HCT116 (cell line): ENCODE results near the gene MMP26. TPM values are rescaled to one million over a fixed set of nuclear protein-coding genes. Genes with fewer than 3 reads are reported as not detected.

Source experiments
- ATAC-seq: fragments of 200-7000 bp; cut with Tn5 transposase; 2 replicates; pipeline ENCODE4 v1.9.1; 2020; ENCODE audit warnings: mild to moderate bottlenecking, moderate library complexity
- BruUV-seq: library from RNA; stranded (reverse); fragments of 400-500 nt; replicated peaks from 2 replicates; lab custom pipeline; 2021; lab: Mats Ljungman, UMichigan
- CTCF ChIA-PET: fragments of 300-600 bp; sonication (Branson Sonifier 250); formaldehyde crosslinking; loops from one replicate; lab custom pipeline; 2021; ENCODE audit warnings: antibody characterized with exemption; lab: Charles Lee
- POLR2A ChIA-PET: fragments of 300-600, 350-600 bp; sonication (Branson Sonifier 250); formaldehyde crosslinking; loops from one replicate; lab custom pipeline; 2021; ENCODE audit warnings: antibody characterized with exemption; lab: Charles Lee
- RAD21 ChIA-PET, 2 experiments: fragments of 300-600 bp; sonication (Branson Sonifier 250); formaldehyde crosslinking; loops; one replicate each; lab custom pipeline; 2023; ENCODE audit warnings: low total read pairs in 2 of 2; ENCODE audit not compliant: uncharacterized antibody in 2 of 2, unreplicated experiment in 2 of 2, low non-redundant PET in 1 of 2; lab: Charles Lee
- DNase-seq: peaks from one replicate; pipeline ENCODE4 v3.0.0-alpha.2; 2010; ENCODE audit warnings: low read depth, low spot score
- H2AFZ ChIP-seq: fragments of 200-600 bp; shearing (Covaris generic), sonication (generic); 2 replicates; pipeline ENCODE4 v1.6.1; 2017; ENCODE audit warnings: low read depth, mixed run types, mixed read lengths, antibody characterized with exemption, low read length; ENCODE audit not compliant: poor library complexity, severe bottlenecking
- H3K27ac ChIP-seq: 2 replicates; pipeline ENCODE4 v1.5.1; 2012; ENCODE audit warnings: low read depth, low read length
- H3K27me3 ChIP-seq: fragments of 200-600 bp; sonication (generic); 2 replicates; pipeline ENCODE4 v1.6.1; 2016; ENCODE audit warnings: mixed run types, low read length, mixed read lengths; ENCODE audit not compliant: insufficient read depth
- H3K36me3 ChIP-seq, 2 experiments: fragments of 200-500 bp in 1 of 2; fragments of 200-600 bp in 1 of 2; sonication (Bioruptor generic) in 1 of 2; sonication (generic) in 1 of 2; 2 replicates each; pipeline versions ENCODE4 v1.5.1 to v1.6.1; 2014 to 2016; ENCODE audit warnings: low read length in 2 of 2, inconsistent platforms in 1 of 2, mixed read lengths in 1 of 2, mixed run types in 1 of 2; ENCODE audit not compliant: insufficient read depth in 2 of 2, control insufficient read depth in 1 of 2
- H3K4me1 ChIP-seq, 2 experiments: fragments of 200-600 bp in 1 of 2; sonication (generic) in 1 of 2; 2 replicates each; pipeline versions ENCODE4 v1.5.1 to v1.6.1; 2012 to 2017; ENCODE audit warnings: low read length in 2 of 2, inconsistent platforms in 1 of 2, mild to moderate bottlenecking in 1 of 2, mixed read lengths in 1 of 2, mixed run types in 1 of 2, moderate library complexity in 1 of 2; ENCODE audit not compliant: insufficient read depth in 2 of 2, control insufficient read depth in 1 of 2
- H3K4me2 ChIP-seq: fragments of 200-600 bp; sonication (generic); 2 replicates; pipeline ENCODE4 v1.6.1; 2017; ENCODE audit warnings: mixed run types, low read length, mixed read lengths
- H3K4me3 ChIP-seq, 2 experiments: fragments of 200-600 bp in 1 of 2; sonication (generic) in 1 of 2; replicated peaks in 1 of 2; 2 replicates each; pipeline ENCODE4 v1.5.1; 2011 to 2016; ENCODE audit warnings: low read length in 2 of 2, control low read depth in 1 of 2, low read depth in 1 of 2, mild to moderate bottlenecking in 1 of 2, mixed read lengths in 1 of 2, mixed run types in 1 of 2
- H3K79me2 ChIP-seq: fragments of 200-600 bp; sonication (generic); 2 replicates; pipeline ENCODE4 v1.6.1; 2017; ENCODE audit warnings: mild to moderate bottlenecking, mixed run types, low read length, moderate library complexity, mixed read lengths; ENCODE audit not compliant: insufficient read depth
- H3K9ac ChIP-seq: fragments of 200-600 bp; sonication (generic); 2 replicates; pipeline ENCODE4 v1.6.1; 2016; ENCODE audit warnings: low read length, mixed read lengths
- H3K9me2 ChIP-seq: fragments of 200-600 bp; sonication (generic), shearing (Covaris generic); 2 replicates; pipeline ENCODE4 v1.6.1; 2017; ENCODE audit warnings: mixed run types, mild to moderate bottlenecking, moderate library complexity; ENCODE audit not compliant: insufficient read depth
- H3K9me3 ChIP-seq, 2 experiments: fragments of 200-500 bp in 1 of 2; fragments of 200-600 bp in 1 of 2; sonication (Bioruptor generic) in 1 of 2; sonication (generic) in 1 of 2; 2 replicates each; pipeline ENCODE4 v1.6.1; 2014 to 2017; ENCODE audit warnings: low read length in 2 of 2, mixed read lengths in 2 of 2, inconsistent platforms in 1 of 2, low read depth in 1 of 2, mild to moderate bottlenecking in 1 of 2, mixed run types in 1 of 2, moderate library complexity in 1 of 2; ENCODE audit not compliant: control insufficient read depth in 1 of 2, insufficient read depth in 1 of 2
- H4K20me1 ChIP-seq: fragments of 200-600 bp; sonication (generic), shearing (Covaris generic); 2 replicates; pipeline ENCODE4 v1.6.1; 2017; ENCODE audit warnings: mixed run types, mild to moderate bottlenecking, moderate library complexity; ENCODE audit not compliant: insufficient read depth
- EZH2phosphoT487 ChIP-seq: fragments of 200-600 bp; IDR thresholded peaks from 2 replicates; pipeline ENCODE4 v1.6.1; 2018; ENCODE audit warnings: antibody characterized with exemption, borderline replicate concordance
- POLR2A ChIP-seq: IDR thresholded peaks from 2 replicates; pipeline ENCODE4 v1.7.0; 2011; ENCODE audit warnings: borderline replicate concordance; ENCODE audit not compliant: insufficient read depth, insufficient read length; ENCODE audit errors: extremely low read depth
- SRF ChIP-seq: IDR thresholded peaks from 2 replicates; pipeline ENCODE4 v1.6.1; 2012; ENCODE audit warnings: low read depth
- ZNF274 ChIP-seq: fragments of 200-500 bp; sonication (Bioruptor generic); IDR thresholded peaks from 2 replicates; pipeline ENCODE4 v1.6.1; 2014; ENCODE audit warnings: mild to moderate bottlenecking, low read depth, low read length, inconsistent platforms
- intact Hi-C: fragments of 100-400 bp; cut with micrococcal nuclease; formaldehyde crosslinking; loops from 2 replicates; pipeline ENCODE4 v1.10.0; 2022
- total RNA-seq: library from RNA; stranded (reverse); gene quantifications from one replicate; pipeline ENCODE4 v1.2.1, GENCODE V29; 2021; ENCODE audit not compliant: unreplicated experiment
- TF ChIP-seq, protein P1 (sequence below): IDR thresholded peaks from 2 replicates; pipeline ENCODE4 v1.6.1; 2012
- TF ChIP-seq, protein P2 (sequence below): IDR thresholded peaks from 2 replicates; pipeline ENCODE4 v1.6.1; 2012
- TF ChIP-seq, protein P3 (sequence below): IDR thresholded peaks from 2 replicates; pipeline ENCODE4 v1.6.1; 2012; ENCODE audit warnings: low read depth

The MMP26 gene
- total RNA-seq, 1 experiment from 2014 or later, result not detected

DNA sequence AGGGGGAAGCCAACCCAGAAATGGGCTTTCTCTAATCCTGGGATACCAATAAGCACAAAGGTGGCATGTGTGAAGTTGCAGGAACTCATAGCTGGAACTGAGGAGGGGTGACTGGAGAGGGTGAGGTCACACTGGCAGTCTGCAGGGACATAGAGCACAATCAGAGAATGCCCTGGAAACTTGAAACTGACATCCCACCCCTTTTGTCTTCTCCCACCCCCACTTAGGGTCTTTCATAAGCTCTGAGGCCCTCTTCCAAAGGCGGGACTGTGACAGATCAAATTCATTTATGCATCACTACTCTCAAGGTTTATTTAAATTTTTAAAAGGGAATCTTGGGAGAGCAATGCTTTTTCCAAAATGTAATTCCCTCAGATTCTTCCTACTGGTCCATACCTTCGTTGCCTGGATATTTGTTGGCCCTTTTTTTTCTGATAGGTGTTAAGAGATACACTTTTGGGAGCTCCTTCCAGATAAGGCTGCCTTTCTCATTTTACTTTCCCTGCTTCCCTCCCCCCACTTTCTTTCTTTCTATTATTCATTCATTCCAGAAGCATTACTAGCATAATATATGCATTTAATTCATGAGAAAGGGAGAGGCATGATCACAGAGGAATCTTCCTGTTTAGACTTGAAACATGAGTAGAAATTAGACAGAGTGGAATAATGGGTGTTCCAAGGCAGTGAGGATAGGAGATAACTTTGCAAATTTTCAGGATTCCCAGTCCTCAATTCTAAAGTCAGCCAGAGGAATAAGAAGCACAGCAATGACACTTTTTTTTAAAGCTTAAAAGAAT lies 21.8 kb upstream of the MMP26 start:
- H3K9me3 ChIP-seq, result no peaks in the 10 kb centered on the region
- no peak overlapping the region for H3K9ac ChIP-seq
- CTCF ChIA-PET, result no interaction called here
- no peaks in the 10 kb centered on the region for H3K36me3 ChIP-seq
- BruUV-seq, result no TSS peak
- DNase-seq, result no peak
- H4K20me1 ChIP-seq, result no peaks in the 10 kb centered on the region
- H2AFZ ChIP-seq, result no peak overlapping the region
- H3K9me2 ChIP-seq, result no peaks in the 10 kb centered on the region
- TF ChIP-seq EZH2phosphoT487, result no peak
- TF ChIP-seq, protein P1, sequence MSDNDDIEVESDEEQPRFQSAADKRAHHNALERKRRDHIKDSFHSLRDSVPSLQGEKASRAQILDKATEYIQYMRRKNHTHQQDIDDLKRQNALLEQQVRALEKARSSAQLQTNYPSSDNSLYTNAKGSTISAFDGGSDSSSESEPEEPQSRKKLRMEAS, result no peak
- TF ChIP-seq, protein P2, sequence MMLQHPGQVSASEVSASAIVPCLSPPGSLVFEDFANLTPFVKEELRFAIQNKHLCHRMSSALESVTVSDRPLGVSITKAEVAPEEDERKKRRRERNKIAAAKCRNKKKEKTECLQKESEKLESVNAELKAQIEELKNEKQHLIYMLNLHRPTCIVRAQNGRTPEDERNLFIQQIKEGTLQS, result no peak
- TF ChIP-seq ZNF274, result no peak
- TF ChIP-seq POLR2A, result no peak
- no peak for TF ChIP-seq SRF
- TF ChIP-seq, protein P3, sequence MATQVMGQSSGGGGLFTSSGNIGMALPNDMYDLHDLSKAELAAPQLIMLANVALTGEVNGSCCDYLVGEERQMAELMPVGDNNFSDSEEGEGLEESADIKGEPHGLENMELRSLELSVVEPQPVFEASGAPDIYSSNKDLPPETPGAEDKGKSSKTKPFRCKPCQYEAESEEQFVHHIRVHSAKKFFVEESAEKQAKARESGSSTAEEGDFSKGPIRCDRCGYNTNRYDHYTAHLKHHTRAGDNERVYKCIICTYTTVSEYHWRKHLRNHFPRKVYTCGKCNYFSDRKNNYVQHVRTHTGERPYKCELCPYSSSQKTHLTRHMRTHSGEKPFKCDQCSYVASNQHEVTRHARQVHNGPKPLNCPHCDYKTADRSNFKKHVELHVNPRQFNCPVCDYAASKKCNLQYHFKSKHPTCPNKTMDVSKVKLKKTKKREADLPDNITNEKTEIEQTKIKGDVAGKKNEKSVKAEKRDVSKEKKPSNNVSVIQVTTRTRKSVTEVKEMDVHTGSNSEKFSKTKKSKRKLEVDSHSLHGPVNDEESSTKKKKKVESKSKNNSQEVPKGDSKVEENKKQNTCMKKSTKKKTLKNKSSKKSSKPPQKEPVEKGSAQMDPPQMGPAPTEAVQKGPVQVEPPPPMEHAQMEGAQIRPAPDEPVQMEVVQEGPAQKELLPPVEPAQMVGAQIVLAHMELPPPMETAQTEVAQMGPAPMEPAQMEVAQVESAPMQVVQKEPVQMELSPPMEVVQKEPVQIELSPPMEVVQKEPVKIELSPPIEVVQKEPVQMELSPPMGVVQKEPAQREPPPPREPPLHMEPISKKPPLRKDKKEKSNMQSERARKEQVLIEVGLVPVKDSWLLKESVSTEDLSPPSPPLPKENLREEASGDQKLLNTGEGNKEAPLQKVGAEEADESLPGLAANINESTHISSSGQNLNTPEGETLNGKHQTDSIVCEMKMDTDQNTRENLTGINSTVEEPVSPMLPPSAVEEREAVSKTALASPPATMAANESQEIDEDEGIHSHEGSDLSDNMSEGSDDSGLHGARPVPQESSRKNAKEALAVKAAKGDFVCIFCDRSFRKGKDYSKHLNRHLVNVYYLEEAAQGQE, result no peak
- H3K27ac ChIP-seq, result no peak overlapping the region
- H3K4me1 ChIP-seq, result no peaks in the 10 kb centered on the region
- RAD21 ChIA-PET, result no interaction called here
- no peak for ATAC-seq
- POLR2A ChIA-PET, result no interaction called here
- H3K79me2 ChIP-seq, result no peaks in the 10 kb centered on the region
- no peak overlapping the region for H3K4me3 ChIP-seq
- H3K27me3 ChIP-seq, result peaks cover 45% of the 10 kb centered on the region; the same call in 1 of the 2 replicates
- intact Hi-C loops, result no loop called here
- no peak overlapping the region for H3K4me2 ChIP-seq
